Peyer's patch (tissue), 4 donors: ENCODE results near the gene CCDC85A. TPM values are rescaled to one million over a fixed set of nuclear protein-coding genes. Genes with fewer than 3 reads are reported as not detected.

Experiments
- DNase-seq, 3 donors: peaks; one replicate each; pipeline ENCODE4 v3.0.0-alpha.2; 2017 to 2019
- H3K27ac ChIP-seq, 4 donors: fragments of 200-600 bp; sonication (generic); one replicate each; pipeline ENCODE4 v1.5.1; 2016 to 2019
- H3K27me3 ChIP-seq, 2 donors: fragments of 200-600 bp; sonication (generic); one replicate each; pipeline ENCODE4 v1.5.1; 2019
- H3K36me3 ChIP-seq, 3 donors: fragments of 200-600 bp; sonication (generic); one replicate each; pipeline ENCODE4 v1.5.1; 2016 to 2019
- H3K4me1 ChIP-seq, 4 donors: fragments of 200-600 bp; sonication (generic); one replicate each; pipeline ENCODE4 v1.5.1; 2016 to 2019
- H3K4me3 ChIP-seq, 4 donors: fragments of 200-600 bp; sonication (generic); 1 replicate in 3 of 4; 2 replicates in 1 of 4; pipeline ENCODE4 v1.5.1; 2016 to 2019; ENCODE audit warnings: mild to moderate bottlenecking in 1 of 4
- H3K9me3 ChIP-seq, 4 donors: fragments of 200-600 bp; sonication (generic); one replicate each; pipeline ENCODE4 v1.5.1; 2016 to 2019; ENCODE audit warnings: mild to moderate bottlenecking in 1 of 4
- CTCF ChIP-seq, 6 experiments: fragments of 450-650 bp in 4 of 6; fragments of 200-600 bp in 2 of 6; sonication (generic) in 1 of 6; IDR thresholded peaks; one replicate each; pipeline ENCODE4 v1.5.1; 2017 to 2019; ENCODE audit warnings: antibody characterized with exemption in 6 of 6, mild to moderate bottlenecking in 3 of 6, moderate library complexity in 1 of 6
- POLR2A ChIP-seq, 2 donors: fragments of 450-650 bp; IDR thresholded peaks; one replicate each; pipeline ENCODE4 v1.5.1; 2017; ENCODE audit warnings: antibody characterized with exemption in 2 of 2, mild to moderate bottlenecking in 2 of 2, moderate library complexity in 2 of 2
- total RNA-seq, 4 donors: library from RNA; depleted of rRNA; stranded (reverse); fragments of >200 nt; gene quantifications; one replicate each; pipeline ENCODE4 v1.1.0, GENCODE V29; 2016

Gene CCDC85A
- total RNA-seq, 4 donors from 2014 or later, result 1.1 to 1.7 (median 1.1) TPM; not detected in 1

GRCh38 chr2:56357655-56358295 is 174.0 kb downstream of the CCDC85A start:
- DNase-seq, result no peak
- H3K4me1 ChIP-seq, result no peaks in the 10 kb centered on the region

DNA sequence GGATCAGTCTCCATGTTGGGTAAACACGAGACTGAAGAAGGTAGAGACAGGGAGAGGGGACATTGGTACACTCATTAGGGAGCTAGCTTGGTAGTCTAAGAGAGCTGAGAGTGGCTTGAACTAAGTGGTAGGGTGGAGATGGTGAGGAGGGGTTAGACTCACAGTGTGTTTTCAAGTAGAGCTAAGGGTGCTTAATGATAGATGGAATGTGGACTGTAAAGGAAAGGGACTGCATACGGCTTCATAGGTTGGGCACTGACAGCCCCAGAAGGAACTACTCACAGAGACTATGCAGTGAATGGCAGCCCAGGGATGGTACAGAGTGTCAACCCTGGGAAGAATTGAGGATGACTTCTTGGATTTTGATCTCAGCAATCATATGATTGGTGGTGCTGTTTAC is 178.1 kb downstream of the CCDC85A start:
- Histone ChIP-seq H3K4me3 (no peak overlapping the region), H3K27ac (no peak overlapping the region), H3K9me3 (no peaks in the 10 kb centered on the region), H3K4me1 (no peaks in the 10 kb centered on the region), H3K27me3 (no peaks in the 10 kb centered on the region), H3K36me3 (no peaks in the 10 kb centered on the region)
- TF ChIP-seq CTCF (IDR thresholded peaks at IDR 0.05) (no peak), POLR2A (IDR thresholded peaks at IDR 0.05) (no peak)
- no peak for DNase-seq

More at GRCh38 chr2:56357655-56358295, 174.0 kb downstream of the CCDC85A start:
- no peaks in the 10 kb centered on the region for H3K9me3 ChIP-seq
- no peak for TF ChIP-seq CTCF (IDR thresholded peaks at IDR 0.05)
- no peak for TF ChIP-seq POLR2A (IDR thresholded peaks at IDR 0.05)
- no peaks in the 10 kb centered on the region for H3K36me3 ChIP-seq
- H3K27ac ChIP-seq, result no peak overlapping the region
- no peak overlapping the region for H3K4me3 ChIP-seq
- H3K27me3 ChIP-seq, result no peaks in the 10 kb centered on the region

GRCh38 chr2:56364902-56365301 is 181.1 kb downstream of the CCDC85A start:
- DNase-seq, result no peak
- H3K4me3 ChIP-seq, result no peak overlapping the region
- H3K27me3 ChIP-seq, result no peaks in the 10 kb centered on the region
- no peaks in the 10 kb centered on the region for H3K4me1 ChIP-seq
- H3K27ac ChIP-seq, result no peak overlapping the region
- H3K9me3 ChIP-seq, result no peaks in the 10 kb centered on the region
- TF ChIP-seq CTCF (IDR thresholded peaks at IDR 0.05), result no peak
- TF ChIP-seq POLR2A (IDR thresholded peaks at IDR 0.05), result no peak
- H3K36me3 ChIP-seq, result no peaks in the 10 kb centered on the region

DNA sequence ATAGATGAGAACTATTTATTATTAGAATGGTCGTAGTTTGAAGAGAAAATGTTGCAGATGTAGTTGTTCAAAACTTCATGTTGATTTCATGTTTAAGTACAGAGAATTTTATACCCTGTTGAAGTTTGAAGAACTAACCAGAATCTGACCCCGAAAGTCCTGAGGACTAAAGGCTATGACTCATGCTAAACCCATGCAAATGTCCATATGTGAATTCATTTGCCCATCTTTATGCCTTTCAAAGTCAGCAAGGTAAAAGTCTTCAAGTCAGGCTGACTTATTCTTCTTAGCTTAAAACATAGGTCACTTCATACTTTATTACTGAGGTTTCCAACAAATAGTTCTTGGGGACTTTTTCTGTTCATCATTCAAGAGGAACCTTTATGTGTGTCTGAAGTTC is 185.5 kb downstream of the CCDC85A start:
- Histone ChIP-seq H3K4me3 (no peak overlapping the region), H3K27ac (no peak overlapping the region), H3K4me1 (no peaks in the 10 kb centered on the region), H3K27me3 (no peaks in the 10 kb centered on the region), H3K36me3 (no peaks in the 10 kb centered on the region), H3K9me3 (no peaks in the 10 kb centered on the region)
- TF ChIP-seq CTCF (IDR thresholded peaks at IDR 0.05) (no peak), POLR2A (IDR thresholded peaks at IDR 0.05) (no peak)
- DNase-seq, result no peak

GRCh38 chr2:56372071-56372656 is 188.4 kb downstream of the CCDC85A start:
- no peak for TF ChIP-seq POLR2A (IDR thresholded peaks at IDR 0.05)
- no peak for TF ChIP-seq CTCF (IDR thresholded peaks at IDR 0.05)
- Histone ChIP-seq H3K27me3 (no peaks in the 10 kb centered on the region), H3K4me3 (no peak overlapping the region), H3K9me3 (no peaks in the 10 kb centered on the region), H3K36me3 (no peaks in the 10 kb centered on the region), H3K4me1 (no peaks in the 10 kb centered on the region), H3K27ac (no peak overlapping the region)
- DNase-seq, result no peak
